Stimulated activated CD8-positive, alpha-beta memory T cell treated with anti-CD3 and anti-CD28 coated beads, Interleukin-2, amount 100 ng/mL, for 48 hours (primary cell): ENCODE results near the gene ZNF512.
"Not testable (repeated sequence)": the region's sequence is repeated elsewhere in the genome, so short reads cannot be mapped to it uniquely, and the experiment has no call there.

Experiments used
- DNase-seq, 2 donors: peaks; one replicate each; pipeline ENCODE4 v3.0.0-alpha.2; 2020; ENCODE audit warnings: low read depth in 2 of 2

Gene ZNF512

DNA sequence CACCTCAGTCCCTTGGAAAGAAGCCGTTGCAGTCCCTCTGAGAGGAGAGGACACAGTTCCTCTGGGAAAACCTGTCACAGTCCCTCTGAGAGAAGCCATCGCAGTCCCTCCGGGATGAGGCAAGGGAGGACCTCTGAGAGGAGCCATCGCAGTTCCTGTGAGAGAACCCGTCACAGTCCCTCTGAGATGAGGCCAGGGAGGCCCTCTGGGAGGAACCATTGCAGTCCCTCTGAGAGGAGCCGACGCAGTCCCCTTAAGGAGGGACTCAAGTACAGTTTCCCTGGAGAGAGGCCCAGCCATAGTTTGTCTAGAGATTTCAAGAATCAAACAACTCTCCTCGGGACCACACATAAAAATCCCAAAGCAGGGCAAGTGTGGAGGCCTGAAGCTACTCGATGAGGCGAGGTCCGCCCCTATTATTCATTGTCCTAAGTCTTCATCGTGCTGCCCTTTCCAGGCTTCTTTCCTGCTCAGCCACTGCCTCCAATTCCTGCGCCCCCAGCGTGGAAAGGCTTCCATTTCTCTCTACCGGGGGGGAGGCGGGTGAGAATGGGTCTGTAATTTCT is 630 bp upstream of the ZNF512 start:
- DNase-seq, result no peak

DNA sequence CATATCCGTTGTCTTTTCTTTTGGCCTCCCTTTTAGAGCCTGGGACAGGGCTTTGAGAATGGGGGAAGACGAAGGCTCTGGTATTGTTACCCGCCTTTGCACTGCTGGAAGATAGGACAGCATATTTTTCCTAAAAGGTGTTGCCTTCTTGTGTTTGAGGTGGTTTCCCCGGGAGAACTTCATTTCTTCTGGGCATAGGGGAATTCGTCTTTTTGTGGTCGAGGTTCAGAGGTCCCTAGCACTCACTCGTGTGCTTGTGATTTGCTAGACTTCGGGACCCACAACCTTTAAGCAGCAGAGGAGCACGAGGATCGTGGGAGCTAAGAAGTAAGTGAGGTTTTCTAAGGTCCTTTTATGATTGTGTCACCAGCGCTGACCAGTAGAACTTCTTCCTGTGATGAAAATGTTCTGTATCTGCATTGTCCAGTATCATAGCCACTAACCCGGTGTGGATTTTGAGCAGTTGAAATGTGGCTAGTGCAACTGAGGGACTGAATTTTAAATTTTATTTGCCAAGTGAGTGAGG is 611 bp downstream of the ZNF512 start:
- no peak for DNase-seq

DNA sequence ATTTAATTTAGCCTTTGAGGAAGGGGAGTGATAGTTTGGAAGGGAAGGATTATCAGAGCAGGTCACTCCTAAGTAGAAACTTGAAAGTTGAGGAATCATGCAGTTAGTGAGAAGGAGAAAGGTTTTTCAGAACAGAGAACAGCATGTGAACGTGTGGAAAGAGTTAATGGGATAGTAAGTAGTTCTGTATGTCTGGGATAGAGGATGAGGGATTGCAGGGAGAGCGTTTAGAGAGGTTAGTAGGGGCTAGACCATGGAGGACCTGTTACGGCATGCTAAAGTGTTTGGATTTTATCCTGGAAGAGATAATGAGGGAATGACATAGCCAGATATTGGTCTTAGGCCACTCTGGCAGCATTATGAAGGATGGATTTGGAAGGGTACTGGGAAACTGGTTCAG is 1.8 kb downstream of the ZNF512 start:
- DNase-seq, result no peak

DNA sequence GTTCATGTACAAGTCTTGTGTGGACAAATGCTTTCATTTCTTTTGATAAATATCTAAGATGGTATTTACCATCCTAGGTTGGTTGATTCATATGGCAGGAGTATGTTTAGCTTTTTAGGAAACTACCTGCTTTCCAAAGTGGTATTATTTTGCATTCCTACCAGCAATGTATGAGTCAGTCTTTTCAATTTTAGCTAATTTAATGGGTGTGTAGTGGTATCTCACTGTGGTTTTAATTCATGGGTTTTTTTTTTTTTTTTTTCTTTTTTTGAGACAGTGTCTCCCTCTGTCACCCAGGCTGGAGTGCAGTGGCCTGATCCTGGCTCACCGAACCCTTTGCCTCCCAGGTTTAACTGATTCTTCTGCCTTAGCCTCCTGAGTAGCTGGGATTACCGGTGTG is 4.2 kb downstream of the ZNF512 start:
- DNase-seq, result no peak

DNA sequence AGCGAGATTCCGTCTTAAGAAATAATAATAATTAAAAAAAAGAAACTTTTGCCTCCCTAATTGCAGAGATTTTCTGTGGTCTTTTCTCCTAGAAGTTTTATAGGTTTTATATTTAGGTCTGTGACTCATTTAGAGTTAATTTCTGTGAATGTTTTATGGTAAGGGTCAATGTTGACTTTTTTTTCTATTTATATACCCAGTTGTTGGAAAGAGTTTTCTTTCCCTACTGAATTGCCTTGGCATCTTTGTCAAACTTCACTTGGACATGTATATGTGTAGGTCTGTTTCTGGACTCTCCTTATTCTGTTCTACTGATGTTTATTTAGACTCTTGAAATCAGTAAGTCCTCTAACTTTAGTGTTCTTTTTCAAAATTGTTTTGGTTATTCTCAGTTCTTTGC is 5.5 kb downstream of the ZNF512 start:
- no peak for DNase-seq

DNA sequence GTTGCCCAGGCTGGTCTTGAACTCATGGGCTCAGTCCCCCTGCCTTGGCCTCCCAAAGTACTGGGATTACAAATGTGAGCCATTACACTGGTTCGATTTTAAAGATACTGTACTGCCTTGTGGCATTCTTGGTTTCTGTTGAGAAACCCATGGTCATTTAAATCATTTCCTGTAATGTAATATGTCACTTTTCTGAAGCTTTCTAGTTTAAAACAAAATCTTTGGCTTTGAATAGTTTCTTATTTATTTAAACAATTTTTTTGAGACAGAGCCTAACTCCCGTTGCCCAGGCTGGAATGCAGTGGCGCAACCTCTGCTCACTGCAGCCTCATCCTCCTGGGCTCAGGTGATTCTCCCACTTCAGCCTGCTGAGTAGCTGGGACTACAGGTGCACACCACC is 8.9 kb downstream of the ZNF512 start:
- no peak for DNase-seq

DNA sequence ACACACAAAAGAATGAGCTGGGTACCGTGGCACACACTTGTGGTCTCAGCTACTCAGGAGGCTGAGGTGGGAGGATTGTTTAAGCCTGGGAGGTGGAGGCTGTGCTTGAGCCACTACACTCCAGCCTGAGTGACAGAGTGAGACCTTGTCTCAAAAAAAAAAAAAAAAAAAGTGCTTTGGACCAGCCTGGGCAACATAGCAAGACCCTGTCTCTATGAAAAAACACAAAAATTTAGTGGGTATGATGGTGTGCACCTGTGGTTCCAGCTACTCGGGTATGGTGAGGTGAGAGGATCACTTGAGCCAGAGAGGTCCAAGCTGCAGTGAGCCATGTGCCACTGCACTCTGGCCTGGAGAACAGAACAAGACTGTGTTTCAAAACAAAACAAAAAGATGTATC is 10.4 kb downstream of the ZNF512 start:
- DNase-seq, result no peak

DNA sequence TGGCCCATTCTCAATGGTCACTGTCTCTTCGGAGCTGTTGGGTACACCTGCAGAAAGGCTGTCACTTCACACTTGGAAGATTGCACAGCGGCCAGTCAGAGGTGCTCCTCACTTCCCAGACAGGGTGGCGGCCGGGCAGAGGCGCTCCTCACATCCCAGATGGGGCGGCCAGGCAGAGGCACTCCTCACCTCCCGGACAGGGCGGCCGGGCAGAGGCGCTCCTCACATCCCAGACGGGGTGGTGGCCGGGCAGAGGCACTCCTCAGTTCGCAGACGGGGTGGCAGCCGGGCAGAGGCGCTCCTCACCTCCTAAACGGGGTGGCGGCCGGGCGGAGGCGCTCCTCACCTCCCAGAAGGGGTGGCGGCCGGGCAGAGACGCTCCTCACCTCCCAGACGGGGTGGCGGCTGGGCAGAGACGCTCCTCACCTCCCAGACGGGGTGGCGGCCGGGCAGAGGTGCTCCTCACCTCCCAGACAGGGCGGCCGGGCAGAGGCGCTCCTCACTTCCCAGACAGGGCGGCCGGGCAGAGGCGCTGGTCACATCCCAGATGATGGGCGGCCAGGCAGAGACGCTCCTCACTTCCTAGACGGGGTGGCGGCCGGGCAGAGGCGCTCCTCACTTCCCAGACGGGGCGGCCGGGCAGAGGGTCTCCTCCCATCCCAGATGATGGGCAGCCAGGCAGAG is 11.3 kb downstream of the ZNF512 start:
- not testable (repeated sequence) for DNase-seq

DNA sequence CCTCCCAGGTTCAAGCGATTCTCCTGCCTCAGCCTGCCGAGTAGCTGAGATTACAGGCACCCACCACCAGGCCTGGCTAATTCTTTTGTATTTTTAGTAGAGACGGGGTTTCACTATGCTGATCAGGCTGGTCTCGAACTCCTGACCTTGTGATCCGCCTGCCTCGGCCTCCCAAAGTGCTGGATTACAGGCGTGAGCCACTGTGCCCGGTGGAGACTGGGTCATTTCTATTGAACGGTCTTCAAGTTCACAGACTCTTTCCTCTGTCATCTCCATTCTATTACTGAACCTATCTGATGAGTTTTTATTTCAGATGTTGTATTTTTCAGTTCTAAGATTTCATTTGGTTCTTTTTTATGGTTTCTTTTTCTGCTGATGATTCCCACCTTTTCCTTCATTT is 12.6 kb downstream of the ZNF512 start:
- DNase-seq, result not testable (repeated sequence)

DNA sequence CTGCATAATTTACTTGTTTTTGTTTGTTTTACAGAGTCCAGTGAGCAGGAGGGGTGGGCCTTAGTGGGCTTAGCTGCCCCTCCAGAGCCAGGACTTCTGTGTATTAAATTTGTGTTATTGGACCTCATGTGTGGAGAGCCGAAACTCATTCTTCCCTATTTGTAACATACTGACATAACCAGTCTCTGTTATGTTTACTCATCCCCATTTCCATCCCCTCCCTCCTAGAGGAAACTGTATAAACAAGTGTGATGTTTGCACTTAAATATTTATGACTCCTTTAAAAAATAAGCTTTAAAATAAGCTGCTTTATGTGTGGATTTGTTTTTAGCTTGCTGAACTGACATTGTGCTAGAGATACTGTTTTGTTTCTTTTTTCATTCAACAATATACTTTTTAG is 13.8 kb downstream of the ZNF512 start:
- no peak for DNase-seq

DNA sequence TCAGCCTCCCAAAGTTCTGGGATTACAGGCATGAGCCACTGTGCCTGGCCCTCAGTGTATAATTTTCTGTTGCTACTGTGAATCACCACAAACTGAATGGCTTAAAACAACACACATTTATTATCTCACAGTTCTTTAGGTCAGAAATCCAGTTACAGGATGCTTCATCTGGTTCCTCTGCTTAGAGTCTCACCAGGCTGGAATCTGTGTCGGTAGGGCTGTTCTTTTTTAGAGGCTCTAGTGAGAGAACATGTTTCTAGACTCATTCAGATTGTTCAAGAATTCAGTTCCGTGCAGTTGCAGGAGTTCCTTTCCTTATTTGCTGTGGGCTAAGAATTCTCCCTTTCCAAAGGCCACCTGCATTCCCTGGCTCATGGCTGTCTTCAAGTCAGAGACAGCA is 23.8 kb downstream of the ZNF512 start:
- no peak for DNase-seq

DNA sequence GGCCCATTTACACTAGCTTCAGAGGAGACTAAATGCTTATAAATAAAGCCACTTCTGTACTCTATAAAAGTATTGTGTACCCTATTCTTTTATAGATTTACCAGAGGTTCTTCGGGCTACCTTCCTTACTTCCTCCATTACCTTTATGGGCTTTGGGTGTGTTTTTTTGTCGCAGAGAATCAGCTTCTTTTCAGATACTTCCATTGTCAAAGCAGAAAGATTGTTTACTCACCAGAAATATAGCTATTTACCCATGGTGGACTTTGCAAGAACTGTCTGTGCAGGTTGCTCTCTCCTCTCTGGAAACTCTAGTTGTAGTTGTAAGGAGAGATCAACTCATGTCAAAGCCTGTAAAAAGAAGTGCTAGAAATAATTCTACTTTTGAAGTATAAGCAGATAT is 31.1 kb downstream of the ZNF512 start:
- no peak for DNase-seq

DNA sequence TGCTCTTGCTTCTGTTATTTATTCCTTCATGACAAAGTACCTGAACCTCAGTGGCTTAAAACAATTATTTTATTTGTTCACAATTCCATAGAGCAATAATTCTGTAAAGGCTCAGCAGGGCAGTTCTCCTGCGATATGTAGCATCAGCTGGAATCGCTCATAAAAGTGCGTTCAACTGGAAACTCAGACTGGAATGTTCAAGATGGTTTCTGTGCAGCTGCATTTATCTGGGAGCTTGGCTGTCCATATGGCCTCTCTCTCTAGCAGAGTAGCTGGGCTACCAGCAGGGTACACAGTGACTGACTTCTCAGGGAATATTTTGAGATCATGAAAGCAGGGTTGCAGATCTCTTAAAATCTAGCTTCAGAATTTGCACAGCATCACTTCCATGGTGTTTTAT is 32.5 kb downstream of the ZNF512 start:
- DNase-seq, result no peak

DNA sequence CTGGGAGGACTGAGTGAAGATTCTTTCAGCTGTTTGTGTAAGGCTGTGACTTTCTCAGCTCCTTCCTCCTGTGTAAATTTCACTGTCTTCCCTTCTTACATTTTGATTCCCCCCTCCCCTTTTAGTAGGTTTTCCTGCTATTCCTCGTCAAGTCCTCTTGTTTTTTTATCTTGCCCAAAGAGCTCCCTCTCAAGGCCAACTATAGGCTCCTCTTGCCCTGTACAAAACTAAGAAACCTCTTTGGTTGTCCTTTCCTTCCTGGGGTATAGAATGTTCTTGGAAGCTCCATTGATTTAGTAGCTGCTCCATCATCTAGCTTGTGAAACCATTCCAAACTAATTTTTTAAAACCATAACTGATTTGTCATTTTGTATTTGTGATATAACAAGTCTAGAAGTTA is 38.7 kb downstream of the ZNF512 start:
- no peak for DNase-seq

DNA sequence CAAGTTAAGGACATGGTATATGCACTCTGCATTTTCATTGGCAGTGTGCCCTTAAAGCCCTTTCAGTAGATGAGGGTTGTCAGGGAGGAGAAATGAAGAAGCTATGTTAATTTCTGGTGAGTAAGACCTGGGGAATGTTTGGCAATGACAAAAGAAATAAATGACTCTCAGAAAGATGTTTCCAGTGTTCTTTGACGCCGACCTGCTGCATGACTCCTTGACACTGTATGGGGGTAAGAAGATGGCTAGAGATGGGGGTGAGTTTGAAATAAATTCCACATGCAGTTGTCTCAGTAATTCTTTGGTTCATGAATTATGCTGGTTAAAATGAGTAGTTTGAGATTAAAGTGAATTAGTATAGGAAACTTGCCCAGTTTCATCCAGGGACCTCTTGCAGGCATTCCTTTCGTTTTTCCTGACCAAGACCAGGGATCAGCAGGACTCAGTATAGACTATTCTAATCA is 40.1 kb downstream of the ZNF512 start:
- no peak for DNase-seq

DNA sequence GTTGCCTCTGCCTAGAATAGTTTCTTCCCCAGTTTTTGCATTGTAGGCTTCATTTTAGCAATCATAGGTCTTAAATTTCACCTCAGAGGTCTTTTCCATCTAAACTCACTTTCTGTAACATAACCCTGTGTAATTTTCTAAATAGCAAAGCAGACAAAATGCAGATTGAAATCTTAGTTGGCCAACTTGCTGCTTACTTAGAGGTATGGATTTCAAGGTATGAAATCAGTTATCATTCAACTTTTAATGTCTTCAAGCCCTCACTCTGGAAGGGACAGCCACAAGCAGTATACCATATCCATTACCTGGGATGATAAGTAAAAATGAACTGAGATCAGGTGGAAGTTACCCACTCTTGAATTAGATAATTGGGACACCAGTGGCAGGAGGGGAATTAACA is 42.1 kb downstream of the ZNF512 start:
- DNase-seq, result no peak

DNA sequence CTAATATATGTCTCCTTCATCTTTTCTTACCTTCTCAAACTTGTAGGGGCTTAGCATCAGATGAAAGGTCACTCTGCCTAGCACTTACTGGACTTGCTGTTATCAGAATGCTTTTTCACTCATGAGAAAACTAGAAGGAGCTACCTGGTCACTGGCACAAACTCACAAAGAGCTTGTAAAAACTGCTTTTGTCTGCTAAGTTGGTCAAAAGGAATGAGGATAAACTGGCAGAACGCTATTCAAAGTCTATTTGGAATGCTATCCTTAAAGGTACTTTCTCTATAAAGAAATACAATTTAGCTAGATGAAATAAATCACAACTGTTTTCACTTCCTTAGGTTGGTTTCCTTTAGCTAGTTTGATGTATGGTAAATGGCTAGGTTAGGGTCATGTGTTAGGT is 43.5 kb downstream of the ZNF512 start:
- not testable (repeated sequence) for DNase-seq

DNA sequence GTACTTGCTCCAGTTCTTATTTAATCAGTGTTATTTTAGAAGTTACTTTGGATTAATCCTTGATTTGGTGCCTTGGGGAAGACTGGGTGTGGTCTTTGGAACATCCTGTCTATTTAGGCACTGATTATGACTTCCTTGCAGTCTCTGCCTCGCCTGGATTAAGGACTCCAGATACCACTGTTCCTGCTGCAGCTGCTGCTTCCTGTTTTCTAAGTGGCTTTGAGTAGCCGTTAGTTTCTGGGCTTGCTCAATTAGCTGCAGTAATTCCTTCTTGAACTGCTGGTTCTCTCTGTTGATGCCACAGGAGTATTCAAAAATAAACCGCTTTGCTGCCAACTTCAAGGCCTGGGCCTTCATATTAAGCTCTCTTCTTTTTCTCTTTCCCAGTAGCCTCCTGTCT is 44.1 kb downstream of the ZNF512 start:
- not testable (repeated sequence) for DNase-seq

DNA sequence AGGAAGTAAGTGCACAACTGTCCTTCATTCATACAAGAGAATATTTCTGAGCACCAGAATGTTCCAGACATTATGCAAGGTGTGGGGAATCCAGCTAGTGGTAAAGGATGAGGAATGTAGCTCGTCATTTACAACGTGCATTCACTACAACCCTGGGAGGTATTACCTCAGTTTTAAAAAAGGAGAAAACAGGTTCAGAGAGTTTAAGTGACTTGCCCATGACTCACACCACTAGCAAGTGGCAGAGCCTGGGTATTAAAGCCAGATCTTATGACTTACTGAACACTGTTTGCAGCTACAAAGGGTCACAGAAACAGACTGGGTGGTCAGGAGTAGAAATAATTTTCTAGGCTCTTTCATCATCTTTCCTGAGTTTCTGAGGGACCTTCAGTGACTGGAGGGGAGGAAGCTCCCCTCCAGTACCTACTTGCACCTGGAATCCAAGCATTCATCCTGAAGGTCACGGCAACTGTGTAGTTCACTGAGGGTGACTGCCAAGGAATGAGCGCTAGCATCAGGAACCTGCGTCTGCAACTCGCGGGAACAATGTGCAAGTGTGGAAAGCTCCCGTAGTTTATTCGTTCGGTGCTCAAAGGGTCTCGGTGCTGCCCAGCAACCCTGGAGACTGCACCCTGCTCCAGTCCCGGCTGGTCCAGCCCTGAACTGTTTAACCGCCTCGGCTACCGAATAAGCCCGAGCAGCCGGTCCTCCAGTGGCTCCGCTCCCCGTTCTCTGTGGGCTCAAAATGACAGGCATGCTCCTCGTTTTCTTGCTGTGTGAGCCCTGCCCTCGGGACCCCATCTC is 45.3 kb downstream of the ZNF512 start:
- DNase-seq, result no peak

DNA sequence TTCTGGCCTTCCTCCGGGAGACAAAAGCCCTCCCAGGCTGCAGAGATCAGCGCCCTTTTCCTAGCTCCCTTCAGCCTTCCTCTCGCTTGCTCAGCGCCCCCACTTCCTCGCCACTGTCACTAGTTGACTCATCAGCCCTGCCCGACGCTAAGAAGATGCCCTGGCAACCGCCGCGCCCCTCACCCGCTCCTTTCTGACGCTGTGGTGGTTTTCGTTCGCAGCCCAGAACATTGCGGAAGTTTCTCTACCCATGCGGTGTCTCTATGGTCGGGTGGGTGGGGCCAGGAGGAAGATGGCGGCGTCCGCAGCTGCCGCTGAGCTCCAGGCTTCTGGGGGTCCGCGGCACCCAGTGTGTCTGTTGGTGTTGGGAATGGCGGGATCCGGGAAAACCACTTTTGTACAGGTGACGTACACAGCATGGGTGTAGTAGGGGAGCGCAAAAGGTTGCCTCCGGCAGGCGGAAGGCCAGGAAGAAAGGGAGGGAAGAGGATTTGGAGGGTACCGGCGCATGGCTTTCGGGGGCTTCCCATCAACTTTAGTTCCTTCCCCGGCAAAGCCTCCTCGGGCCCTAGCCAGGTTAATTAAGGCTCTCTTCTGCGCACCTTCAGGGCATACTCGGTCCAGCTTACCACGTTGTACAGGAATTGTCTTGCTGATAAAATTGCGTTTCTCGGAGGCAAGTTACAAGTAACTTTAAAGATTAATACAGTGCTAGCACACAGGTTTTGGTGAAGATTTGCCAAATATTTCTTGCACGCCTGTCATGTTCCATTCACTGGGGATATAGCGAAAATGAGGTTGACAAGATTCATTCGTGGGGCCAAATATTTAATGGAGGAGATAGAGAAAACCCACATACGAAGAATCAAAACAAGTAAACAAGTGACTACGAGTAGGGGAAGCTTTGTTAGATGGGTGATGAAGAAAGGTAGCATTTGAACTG is 46.2 kb downstream of the ZNF512 start, which contains the start of the genes CCDC121 and GPN1:
TSS of gene CCDC121 (minus strand) at position 246 of the 943 bp plus-strand sequence. CDS start 1,213 bp downstream, outside the sequence.
TSS of gene GPN1 (plus strand) at position 284 of the 943 bp plus-strand sequence. CDS start at position 293, 9 bp downstream.
- DNase-seq, result peak; percentile 90 to 96

DNA sequence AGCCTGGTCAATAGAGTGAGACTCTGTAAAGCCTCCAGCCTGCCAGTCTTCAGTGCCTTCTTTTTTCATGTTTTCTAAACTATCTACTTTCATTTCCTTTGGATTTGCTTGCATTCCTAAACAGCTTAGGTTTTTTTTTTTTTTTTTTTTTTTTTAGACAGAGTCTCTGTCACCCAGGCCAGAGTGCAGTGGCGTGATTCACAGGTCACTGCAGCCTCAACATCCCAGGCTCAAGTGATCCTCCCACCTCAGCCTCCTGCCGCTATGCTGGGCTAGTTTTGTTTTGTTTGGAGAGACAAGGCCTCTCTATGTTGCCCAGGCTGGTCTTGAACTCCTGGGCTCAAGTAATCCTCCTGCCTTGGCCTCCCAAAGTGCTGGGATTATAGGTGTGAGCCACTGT is 47.4 kb downstream of the ZNF512 start:
- DNase-seq, result not testable (repeated sequence)
